Neutrophil (primary cell): ENCODE results near the gene HOXA10.

Experiments
- H3K27ac ChIP-seq: fragments of 200-600 bp; sonication (generic); 2 replicates; pipeline ENCODE4 v1.5.1; 2016; ENCODE audit warnings: mild to moderate bottlenecking, moderate library complexity
- H3K27me3 ChIP-seq: fragments of 200-600 bp; sonication (generic); 2 replicates; pipeline ENCODE4 v1.6.0; 2016; ENCODE audit warnings: mild to moderate bottlenecking
- H3K36me3 ChIP-seq: fragments of 200-600 bp; sonication (generic); 2 replicates; pipeline ENCODE4 v1.5.1; 2017
- H3K4me1 ChIP-seq, 2 experiments: fragments of 200-600 bp in 1 of 2; sonication (generic) in 1 of 2; 1 replicate in 1 of 2; 2 replicates in 1 of 2; pipeline versions ENCODE4 v1.5.1 to v1.6.1; 2013 to 2016; ENCODE audit warnings: low read depth in 1 of 2, low read length in 1 of 2, mild to moderate bottlenecking in 1 of 2, moderate library complexity in 1 of 2; ENCODE audit not compliant: control insufficient read depth in 1 of 2, insufficient read depth in 1 of 2
- H3K4me3 ChIP-seq, 2 experiments: fragments of 200-600 bp in 1 of 2; sonication (generic) in 1 of 2; 1 replicate in 1 of 2; 2 replicates in 1 of 2; pipeline ENCODE4 v1.5.1; 2013 to 2016; ENCODE audit warnings: low read depth in 1 of 2, low read length in 1 of 2, mild to moderate bottlenecking in 1 of 2, moderate library complexity in 1 of 2
- H3K9me3 ChIP-seq: fragments of 200-600 bp; sonication (generic); 2 replicates; pipeline ENCODE4 v1.5.1; 2016
- CTCF ChIP-seq: fragments of 200-600 bp; sonication (generic); IDR thresholded peaks from 2 replicates; pipeline ENCODE4 v1.5.1; 2016; ENCODE audit warnings: antibody characterized with exemption

Gene HOXA10

GRCh38 chr7:27158436-27159265, 15.5 kb downstream of the HOXA10 start:
- Histone ChIP-seq H3K4me1 (peaks cover 36 to 68% of the 10 kb centered on the region in 2 experiments), H3K4me3 (no peak overlapping the region), H3K27me3 (peaks cover 100% of the 10 kb centered on the region), H3K9me3 (no peaks in the 10 kb centered on the region), H3K27ac (no peak overlapping the region), H3K36me3 (no peaks in the 10 kb centered on the region)
- TF ChIP-seq CTCF, result no peak

DNA sequence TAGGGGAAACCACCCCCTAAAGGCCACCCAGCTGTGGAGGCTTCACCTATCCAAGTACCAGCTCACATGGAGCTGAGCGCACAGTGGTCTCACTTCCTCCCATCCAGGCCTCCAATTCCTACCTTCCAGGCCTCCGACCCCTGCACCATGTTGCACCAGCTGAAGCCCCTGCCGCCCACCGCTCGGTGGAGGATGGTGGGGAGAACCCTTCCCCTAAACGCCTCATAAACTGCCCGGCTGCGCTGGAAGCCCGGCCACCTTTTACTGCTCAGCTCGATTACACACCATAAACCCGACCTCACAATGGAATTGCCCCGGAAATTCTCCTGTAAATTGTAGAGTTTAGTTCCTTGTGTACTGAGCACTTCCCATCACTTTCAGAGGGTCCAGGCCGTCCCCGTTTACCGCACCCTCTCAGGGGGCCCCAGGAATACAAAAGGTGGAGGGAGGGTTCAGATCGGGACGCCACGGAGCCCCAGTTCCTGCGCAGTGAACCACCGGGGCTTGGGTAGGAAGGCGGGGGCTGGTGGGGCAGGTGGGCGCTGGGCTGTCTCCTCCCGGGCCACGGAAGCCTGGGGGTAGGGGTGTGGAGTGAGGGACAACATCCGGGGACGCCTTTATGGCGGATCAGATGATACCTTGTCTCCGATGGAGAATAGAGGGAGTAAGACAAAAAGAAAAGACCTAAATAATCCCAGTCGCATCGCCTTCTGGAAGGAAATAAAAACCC, 16.3 kb downstream of the HOXA10 start:
- Histone ChIP-seq H3K27ac (no peak overlapping the region), H3K4me3 (no peak overlapping the region), H3K36me3 (no peaks in the 10 kb centered on the region), H3K27me3 (peaks cover 100% of the 10 kb centered on the region), H3K9me3 (no peaks in the 10 kb centered on the region), H3K4me1 (peaks cover 34 to 64% of the 10 kb centered on the region in 2 experiments)
- TF ChIP-seq CTCF, result no peak

GRCh38 chr7:27156916-27157701, 17.0 kb downstream of the HOXA10 start:
- TF ChIP-seq CTCF, result no peak
- Histone ChIP-seq H3K4me3 (peak overlapping the region in 1 of 2 experiments; percentile 25), H3K27me3 (peaks cover 100% of the 10 kb centered on the region), H3K36me3 (no peaks in the 10 kb centered on the region), H3K27ac (no peak overlapping the region), H3K9me3 (no peaks in the 10 kb centered on the region), H3K4me1 (peaks cover 39 to 71% of the 10 kb centered on the region in 2 experiments)

DNA sequence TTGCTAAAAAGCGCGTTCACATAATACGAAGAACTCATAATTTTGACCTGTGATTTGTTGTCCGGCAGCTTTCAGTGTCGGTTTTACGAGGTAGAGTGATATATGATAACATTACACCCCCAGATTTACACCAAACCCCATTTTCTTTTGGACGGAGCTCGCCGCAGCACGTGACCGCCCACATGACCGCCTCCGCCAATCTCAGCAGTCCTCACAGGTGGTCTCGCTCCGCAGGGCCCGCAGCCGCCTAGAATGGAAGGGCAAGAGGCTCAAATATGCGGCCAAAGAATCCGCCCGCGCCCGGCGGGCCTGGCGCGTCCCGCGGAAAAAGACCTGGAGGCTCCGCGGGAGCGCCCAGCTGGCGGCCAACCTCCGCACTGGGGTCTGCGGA, 17.6 kb downstream of the HOXA10 start, which contains the start of gene HOXA7:
TSS of gene HOXA7 (minus strand) at position 168 of the 391 bp plus-strand sequence. CDS start at position 38, 130 bp downstream.
- H3K27me3 ChIP-seq, result peaks cover 100% of the 10 kb centered on the region
- H3K4me3 ChIP-seq, result peak within 1 kb of the TSS in 1 of 2 experiments; percentile 25
- no peaks in the 10 kb centered on the region for H3K9me3 ChIP-seq
- TF ChIP-seq CTCF, result no peak
- no peak within 1 kb of the TSS for H3K27ac ChIP-seq
- H3K36me3 ChIP-seq, result no peaks in the 10 kb centered on the region
- H3K4me1 ChIP-seq, result peaks cover 42 to 71% of the 10 kb centered on the region in 2 experiments

- H3K27me3 ChIP-seq, result peaks cover 100% of the 10 kb centered on the region
- H3K27ac ChIP-seq, result no peak overlapping the region
- peaks cover 44 to 71% of the 10 kb centered on the region in 2 experiments for H3K4me1 ChIP-seq
These were observed 18.2 kb downstream of the HOXA10 start for GRCh38 chr7:27155816-27156507.

More at GRCh38 chr7:27155816-27156507, 18.2 kb downstream of the HOXA10 start:
- no peak for TF ChIP-seq CTCF
- Histone ChIP-seq H3K4me3 (peak overlapping the region in 1 of 2 experiments; percentile 25), H3K36me3 (no peaks in the 10 kb centered on the region), H3K9me3 (no peaks in the 10 kb centered on the region)
